ENCODE results near the gene IGFBP7. TPM values are rescaled to one million over a fixed set of nuclear protein-coding genes. Genes with fewer than 3 reads are reported as not detected.
A peak's percentile ranks its signal among the peaks of the same experiment; 100 is the strongest.

IGFBP7 gene
- total RNA-seq, 6 experiments from 2014 or later, result 46.2 to 347 (median 163) TPM

DNA sequence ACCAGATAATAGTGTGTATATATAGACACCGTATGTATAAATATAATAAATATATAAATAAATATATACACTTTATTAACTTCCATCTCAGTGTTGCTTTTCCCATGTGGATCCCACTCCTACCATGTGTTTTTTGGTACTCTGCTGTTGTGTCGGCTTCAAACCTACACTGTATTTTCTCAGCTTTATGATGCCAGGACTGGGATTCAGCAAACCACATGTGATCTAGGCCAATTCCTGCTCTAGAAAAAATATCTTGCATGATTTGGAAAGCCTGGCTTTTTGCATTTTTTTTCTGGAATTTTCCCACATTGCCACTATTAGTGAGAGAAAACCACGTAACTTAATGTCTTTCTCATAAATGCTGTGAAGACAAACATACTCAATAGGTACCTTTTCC lies 75.7 kb downstream of the IGFBP7 start:
- no peak for ATAC-seq
- Histone ChIP-seq H3K4me3 (no peak overlapping the region), H3K9me3 (no peaks in the 10 kb centered on the region), H3K4me1 (no peaks in the 10 kb centered on the region), H3K27ac (no peak overlapping the region), H3K36me3 (peaks cover 0 to 34% (median 16%) of the 10 kb centered on the region in 4 donors), H3K27me3 (no peaks in the 10 kb centered on the region)
- 69% methylated on average over 3 of the region's 3 CpGs for WGBS (ENCODE audit: insufficient coverage, low coverage, low lambda C conversion rate, missing lambda C conversion rate)
- DNase-seq, result no peak
- TF ChIP-seq POLR2A (IDR thresholded peaks at IDR 0.05), result no peak
- TF ChIP-seq, protein P1, sequence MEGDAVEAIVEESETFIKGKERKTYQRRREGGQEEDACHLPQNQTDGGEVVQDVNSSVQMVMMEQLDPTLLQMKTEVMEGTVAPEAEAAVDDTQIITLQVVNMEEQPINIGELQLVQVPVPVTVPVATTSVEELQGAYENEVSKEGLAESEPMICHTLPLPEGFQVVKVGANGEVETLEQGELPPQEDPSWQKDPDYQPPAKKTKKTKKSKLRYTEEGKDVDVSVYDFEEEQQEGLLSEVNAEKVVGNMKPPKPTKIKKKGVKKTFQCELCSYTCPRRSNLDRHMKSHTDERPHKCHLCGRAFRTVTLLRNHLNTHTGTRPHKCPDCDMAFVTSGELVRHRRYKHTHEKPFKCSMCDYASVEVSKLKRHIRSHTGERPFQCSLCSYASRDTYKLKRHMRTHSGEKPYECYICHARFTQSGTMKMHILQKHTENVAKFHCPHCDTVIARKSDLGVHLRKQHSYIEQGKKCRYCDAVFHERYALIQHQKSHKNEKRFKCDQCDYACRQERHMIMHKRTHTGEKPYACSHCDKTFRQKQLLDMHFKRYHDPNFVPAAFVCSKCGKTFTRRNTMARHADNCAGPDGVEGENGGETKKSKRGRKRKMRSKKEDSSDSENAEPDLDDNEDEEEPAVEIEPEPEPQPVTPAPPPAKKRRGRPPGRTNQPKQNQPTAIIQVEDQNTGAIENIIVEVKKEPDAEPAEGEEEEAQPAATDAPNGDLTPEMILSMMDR (IDR thresholded peaks at IDR 0.05), result no peak
- intact Hi-C loops (cut with DNase I), result no loop called here

DNA sequence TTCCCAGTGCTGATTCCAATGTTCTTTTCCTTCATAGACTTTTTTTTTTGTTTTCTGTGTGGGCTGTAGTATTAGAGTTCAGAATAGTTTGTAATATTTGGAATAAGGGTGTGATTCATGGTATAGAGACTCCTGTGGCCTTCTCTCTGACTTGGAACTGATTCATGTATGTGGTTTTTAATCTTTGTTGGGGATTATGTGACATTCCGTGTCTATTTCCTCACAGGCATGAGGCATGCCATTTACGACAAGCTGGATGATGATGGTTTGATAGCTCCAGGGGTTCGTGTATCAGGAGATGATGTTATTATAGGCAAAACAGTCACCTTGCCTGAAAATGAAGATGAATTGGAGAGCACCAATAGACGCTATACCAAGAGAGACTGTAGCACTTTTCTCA lies 87.1 kb downstream of the IGFBP7 start:
- no peaks in the 10 kb centered on the region for H3K27me3 ChIP-seq
- no peak overlapping the region for H3K4me3 ChIP-seq
- intact Hi-C loops (cut with DNase I), result no loop called here
- no peak for ATAC-seq
- no peak overlapping the region for H3K27ac ChIP-seq
- no peak for DNase-seq
- peaks cover 6 to 82% (median 27%) of the 10 kb centered on the region in 4 donors for H3K36me3 ChIP-seq
- no peaks in the 10 kb centered on the region for H3K9me3 ChIP-seq
- no peak for TF ChIP-seq POLR2A (IDR thresholded peaks at IDR 0.05)
- TF ChIP-seq, protein P1 (IDR thresholded peaks at IDR 0.05), result no peak
- H3K4me1 ChIP-seq, result no peaks in the 10 kb centered on the region
- 74% methylated on average over 4 of the region's 4 CpGs for WGBS (ENCODE audit: insufficient coverage, low coverage, low lambda C conversion rate, missing lambda C conversion rate)

DNA sequence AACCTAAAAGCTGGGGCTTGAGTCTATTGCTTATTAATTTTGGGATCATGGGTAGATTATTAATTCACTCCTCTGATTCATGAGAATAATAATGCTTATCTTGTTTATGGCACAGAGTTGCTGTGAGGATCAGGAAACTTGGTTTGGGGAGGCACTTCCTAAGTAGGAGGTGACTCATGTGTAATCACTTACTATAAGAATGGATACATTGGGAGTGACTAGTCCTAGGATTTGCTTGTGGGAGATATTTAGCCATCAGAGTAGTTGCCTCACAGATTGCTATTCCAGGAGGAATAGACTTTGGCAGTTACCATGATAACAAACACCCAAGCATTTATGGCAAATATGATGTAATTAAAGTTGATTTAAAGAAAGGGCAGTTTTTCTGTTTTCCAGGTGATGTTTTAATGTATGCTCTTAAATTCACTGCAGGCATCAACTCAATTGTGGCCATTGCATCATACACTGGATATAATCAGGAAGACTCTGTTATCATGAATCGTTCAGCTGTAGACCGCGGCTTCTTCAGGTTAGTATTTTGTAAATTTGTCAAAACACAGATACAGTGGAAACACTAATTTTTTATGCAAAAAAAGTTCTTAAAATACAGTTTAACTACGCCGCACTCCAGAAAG lies 89.6 kb downstream of the IGFBP7 start:
- Histone ChIP-seq H3K4me3 (no peak overlapping the region), H3K27ac (no peak overlapping the region), H3K27me3 (no peaks in the 10 kb centered on the region), H3K4me1 (no peaks in the 10 kb centered on the region), H3K36me3 (peaks cover 6 to 83% (median 32%) of the 10 kb centered on the region in 4 donors), H3K9me3 (no peaks in the 10 kb centered on the region)
- ATAC-seq (peak in 3 of 4 donors; percentile 34 to 72 (median 64)), DNase-seq (no peak)
- 92% methylated on average over 5 of the region's 5 CpGs for WGBS (ENCODE audit: insufficient coverage, low coverage, low lambda C conversion rate, missing lambda C conversion rate)
- TF ChIP-seq POLR2A (IDR thresholded peaks at IDR 0.05), result no peak
- TF ChIP-seq, protein P1 (IDR thresholded peaks at IDR 0.05), result no peak
- intact Hi-C loops (cut with DNase I), result no loop called here

DNA sequence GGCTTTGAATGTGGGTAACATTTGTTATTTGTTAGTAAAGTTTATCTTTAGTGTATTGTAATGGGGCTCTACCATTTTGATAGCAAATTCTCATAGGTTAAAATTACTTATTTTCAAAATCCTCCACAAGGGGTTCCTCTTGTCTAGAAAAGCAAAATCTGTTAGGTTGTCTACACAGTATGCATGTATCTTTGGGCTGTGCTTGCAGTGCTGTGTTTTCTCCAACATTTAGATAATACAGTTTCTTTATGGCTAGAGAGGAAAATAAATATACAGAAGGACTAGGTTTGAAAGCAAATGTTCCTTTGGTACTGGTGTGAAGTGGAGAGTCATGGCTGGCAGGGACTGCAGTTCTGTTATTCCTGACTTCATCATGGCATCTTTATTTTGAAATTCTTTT lies 91.2 kb downstream of the IGFBP7 start:
- Histone ChIP-seq H3K4me1 (no peaks in the 10 kb centered on the region), H3K27ac (no peak overlapping the region), H3K9me3 (no peaks in the 10 kb centered on the region), H3K4me3 (no peak overlapping the region), H3K36me3 (peaks cover 6 to 81% (median 29%) of the 10 kb centered on the region in 4 donors), H3K27me3 (no peaks in the 10 kb centered on the region)
- ATAC-seq (no peak), DNase-seq (no peak)
- no peak for TF ChIP-seq POLR2A (IDR thresholded peaks at IDR 0.05)
- TF ChIP-seq, protein P1 (IDR thresholded peaks at IDR 0.05), result peak in 1 of 4 donors; percentile 4
- intact Hi-C loops (cut with DNase I), result no loop called here

Data from right lobe of liver (tissue), 6 donors.